ENCODE results near the gene SLC25A38. TPM values are rescaled to one million over a fixed set of nuclear protein-coding genes. Genes with fewer than 3 reads are reported as not detected.

The SLC25A38 gene
- total and polyA plus RNA-seq, 4 donors, result 18.0 to 31.2 (median 22.1) TPM

DNA sequence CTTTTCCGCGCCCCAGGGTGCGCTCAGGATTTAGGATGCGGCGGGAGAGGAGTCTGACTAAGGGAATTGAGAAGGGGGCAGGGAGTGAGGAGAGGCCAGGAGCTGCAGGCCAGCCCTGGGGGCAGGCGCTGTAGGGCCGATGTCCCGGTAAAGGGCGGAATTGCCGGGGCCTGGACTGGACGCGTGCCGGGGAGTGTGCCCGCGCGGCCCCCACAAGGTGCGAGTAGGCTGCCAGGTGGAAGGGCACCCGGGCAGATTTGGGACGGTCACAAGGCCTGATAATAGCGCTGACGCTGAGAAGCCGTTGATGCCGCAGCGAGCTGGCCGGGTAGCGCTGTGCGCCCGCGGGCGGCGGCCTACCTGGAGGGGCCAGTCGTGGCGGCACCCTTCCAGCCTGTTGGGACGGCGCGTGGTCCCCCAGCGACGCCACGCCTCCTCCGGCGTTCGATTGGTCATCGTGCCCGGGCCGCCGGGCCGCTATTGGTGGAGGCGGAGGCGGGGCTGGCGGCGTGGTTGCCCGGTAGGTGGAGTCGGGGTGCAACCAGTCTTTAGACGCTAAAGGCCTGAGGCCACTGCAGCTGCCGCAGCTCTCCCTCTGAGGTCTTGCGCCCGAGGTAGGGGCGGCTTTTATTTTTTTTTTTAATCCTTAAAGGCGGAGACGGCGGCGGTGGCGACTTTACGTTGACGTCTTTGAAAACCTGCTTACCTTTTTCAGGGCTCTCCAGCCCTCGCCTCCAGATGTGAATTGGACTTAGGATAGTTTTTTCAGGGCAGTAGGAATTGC lies 903 bp downstream of the SLC25A38 start:
- H3K27ac ChIP-seq (ENCODE audit: low read depth in 1 of 2, low read length in 2 of 2), result peak overlapping the region; percentile 84 to 95
- peak; percentile 98 for DNase-seq
- H3K9me3 ChIP-seq (ENCODE audit: control insufficient read depth, low read length), result no peaks in the 10 kb centered on the region
- peak overlapping the region; percentile 42 to 85 for H3K4me3 ChIP-seq (ENCODE audit: low read length in 2 of 2)
- peak; percentile 97 for ATAC-seq (ENCODE audit: low FRiP score)
- H3K27me3 ChIP-seq (ENCODE audit: control insufficient read depth in 1 of 2, insufficient read depth in 2 of 2, low read length in 1 of 2), result no peaks in the 10 kb centered on the region
- H3K4me1 ChIP-seq (ENCODE audit: control insufficient read depth in 1 of 2, insufficient read depth in 2 of 2, low read length in 2 of 2), result peaks cover 0 to 3% of the 10 kb centered on the region in 2 donors
- intact Hi-C loops (cut with DNase I), result loop anchor here (2.0 to 10.0 kb wide), 4 partner anchors 23 to 279 kb away; partner anchors contain the start of genes GORASP1 (in 2 of the 2), TTC21A (in 2 of the 2) and RPSA (in 1 of the 2)
- H3K36me3 ChIP-seq (ENCODE audit: control insufficient read depth in 1 of 2, insufficient read depth in 2 of 2, low read length in 1 of 2), result no peaks in the 10 kb centered on the region
- WGBS, 2 donors, result 0 to 1% methylated on average over 61 to 66 of the region's 66 CpGs

GRCh38 chr3:39384665-39385000 lies 1.5 kb downstream of the SLC25A38 start:
- DNase-seq (no peak), ATAC-seq (ENCODE audit: low FRiP score) (no peak)
- WGBS, 2 donors, result 68 to 73% methylated on average over 14 of the region's 14 CpGs
- H3K9me3 ChIP-seq (ENCODE audit: control insufficient read depth, low read length), result no peaks in the 10 kb centered on the region
- peak overlapping the region in 1 of 2 donors; percentile 20 for H3K27ac ChIP-seq (ENCODE audit: low read depth in 1 of 2, low read length in 2 of 2)
- H3K36me3 ChIP-seq (ENCODE audit: control insufficient read depth in 1 of 2, insufficient read depth in 2 of 2, low read length in 1 of 2), result no peaks in the 10 kb centered on the region
- peaks cover 0 to 3% of the 10 kb centered on the region in 2 donors for H3K4me1 ChIP-seq (ENCODE audit: control insufficient read depth in 1 of 2, insufficient read depth in 2 of 2, low read length in 2 of 2)
- peak overlapping the region; percentile 33 to 42 for H3K4me3 ChIP-seq (ENCODE audit: low read length in 2 of 2)
- intact Hi-C loops (cut with DNase I), result loop anchor here (2.0 to 10.0 kb wide), 4 partner anchors 22 to 280 kb away; partner anchors contain the start of genes GORASP1 (in 2 of the 2), TTC21A (in 2 of the 2) and RPSA (in 1 of the 2)
- H3K27me3 ChIP-seq (ENCODE audit: control insufficient read depth in 1 of 2, insufficient read depth in 2 of 2, low read length in 1 of 2), result no peaks in the 10 kb centered on the region

DNA sequence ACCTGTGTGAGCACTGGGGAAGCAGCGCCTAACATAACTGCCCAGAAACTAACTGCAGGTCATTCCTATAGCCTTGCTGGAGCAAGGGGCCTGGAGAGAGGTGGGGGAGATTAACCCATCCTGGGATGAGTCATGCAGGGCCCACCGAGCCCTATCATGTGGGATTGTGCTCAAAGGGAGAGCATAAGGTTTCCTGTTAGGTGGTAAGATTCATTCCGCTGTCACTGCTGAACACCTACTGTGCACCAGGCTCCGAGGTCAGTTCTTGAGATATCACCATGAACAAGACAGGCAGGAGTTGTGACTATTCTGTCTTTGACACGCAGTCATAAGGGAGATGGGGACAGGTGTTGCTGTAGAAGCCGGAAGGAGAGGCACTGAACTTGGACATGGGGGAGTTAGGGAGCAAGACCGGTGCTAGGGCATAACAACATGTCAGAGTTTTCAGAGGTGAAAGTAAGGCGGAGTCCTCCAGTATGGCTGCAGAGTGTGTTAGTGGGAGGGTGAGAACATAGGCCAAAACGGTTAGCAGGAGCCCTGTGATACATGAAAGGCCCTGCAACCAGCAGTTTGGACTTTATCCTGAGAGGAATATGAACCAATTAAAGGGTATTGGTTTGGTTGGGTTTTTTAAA lies 2.4 kb downstream of the SLC25A38 start:
- 75 to 79% methylated on average over 9 of the region's 9 CpGs for WGBS, 2 donors
- H3K4me3 ChIP-seq (ENCODE audit: low read length in 2 of 2), result no peak overlapping the region
- ATAC-seq (ENCODE audit: low FRiP score), result no peak
- H3K27me3 ChIP-seq (ENCODE audit: control insufficient read depth in 1 of 2, insufficient read depth in 2 of 2, low read length in 1 of 2), result no peaks in the 10 kb centered on the region
- H3K27ac ChIP-seq (ENCODE audit: low read depth in 1 of 2, low read length in 2 of 2), result no peak overlapping the region
- no peak for DNase-seq
- H3K4me1 ChIP-seq (ENCODE audit: control insufficient read depth in 1 of 2, insufficient read depth in 2 of 2, low read length in 2 of 2), result peaks cover 0 to 3% of the 10 kb centered on the region in 2 donors
- intact Hi-C loops (cut with DNase I), result loop anchor here (2.0 to 10.0 kb wide), 3 partner anchors 21 to 281 kb away; partner anchors contain the start of genes GORASP1 (in 1 of the 2), RPSA (in 1 of the 2) and TTC21A (in 1 of the 2)
- no peaks in the 10 kb centered on the region for H3K9me3 ChIP-seq (ENCODE audit: control insufficient read depth, low read length)
- H3K36me3 ChIP-seq (ENCODE audit: control insufficient read depth in 1 of 2, insufficient read depth in 2 of 2, low read length in 1 of 2), result peaks cover 0 to 3% of the 10 kb centered on the region in 2 donors

GRCh38 chr3:39386318-39386717 lies 3.1 kb downstream of the SLC25A38 start:
- Histone ChIP-seq H3K36me3 (ENCODE audit: control insufficient read depth in 1 of 2, insufficient read depth in 2 of 2, low read length in 1 of 2) (peaks cover under 1 to 4% of the 10 kb centered on the region in 2 donors), H3K4me1 (ENCODE audit: control insufficient read depth in 1 of 2, insufficient read depth in 2 of 2, low read length in 2 of 2) (peaks cover 0 to 3% of the 10 kb centered on the region in 2 donors), H3K9me3 (ENCODE audit: control insufficient read depth, low read length) (no peaks in the 10 kb centered on the region), H3K27me3 (ENCODE audit: control insufficient read depth in 1 of 2, insufficient read depth in 2 of 2, low read length in 1 of 2) (no peaks in the 10 kb centered on the region), H3K4me3 (ENCODE audit: low read length in 2 of 2) (no peak overlapping the region), H3K27ac (ENCODE audit: low read depth in 1 of 2, low read length in 2 of 2) (no peak overlapping the region)
- 73 to 76% methylated on average over 5 of the region's 5 CpGs for whole genome bisulfite sequencing, 2 donors
- intact Hi-C loops (cut with DNase I), result loop anchor here in 1 of 2 donors (10.0 kb wide), 2 partner anchors 202 to 282 kb away; partner anchors contain the start of genes GORASP1 and TTC21A
- ATAC-seq (ENCODE audit: low FRiP score), result no peak
- DNase-seq, result no peak

DNA sequence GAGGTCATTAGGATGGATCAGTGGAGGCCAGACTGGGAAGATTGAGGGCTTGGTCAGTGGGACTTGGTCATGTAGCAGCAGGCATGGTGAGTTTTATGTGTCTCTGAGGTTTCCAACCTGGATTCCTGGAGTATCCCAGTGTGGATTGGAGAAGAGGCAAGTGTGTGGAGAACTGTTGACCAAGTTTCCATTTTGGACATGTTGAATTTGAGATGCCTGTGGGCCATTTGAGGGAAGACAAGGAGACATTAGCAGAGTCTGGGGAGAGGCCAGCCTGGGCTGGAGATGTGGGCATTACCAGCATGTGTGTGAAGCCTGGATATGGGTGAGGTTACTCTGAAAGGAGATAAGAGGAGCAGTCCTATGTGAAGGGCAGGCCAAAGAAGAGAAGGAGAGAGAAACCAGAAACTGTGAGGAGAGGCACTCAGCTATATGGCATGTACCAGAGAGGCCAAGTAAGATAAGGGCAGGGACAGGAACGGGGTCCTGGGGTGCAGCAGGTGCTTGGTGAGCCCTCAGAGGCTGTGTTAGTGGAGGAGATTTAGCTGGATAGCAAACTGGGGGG lies 4.3 kb downstream of the SLC25A38 start:
- intact Hi-C loops (cut with DNase I), result loop anchor here in 1 of 2 donors (10.0 kb wide), 2 partner anchors 203 to 283 kb away; partner anchors contain the start of genes GORASP1 and TTC21A
- WGBS, 2 donors, result 74 to 80% methylated on average over 1 of the region's 1 CpG

DNA sequence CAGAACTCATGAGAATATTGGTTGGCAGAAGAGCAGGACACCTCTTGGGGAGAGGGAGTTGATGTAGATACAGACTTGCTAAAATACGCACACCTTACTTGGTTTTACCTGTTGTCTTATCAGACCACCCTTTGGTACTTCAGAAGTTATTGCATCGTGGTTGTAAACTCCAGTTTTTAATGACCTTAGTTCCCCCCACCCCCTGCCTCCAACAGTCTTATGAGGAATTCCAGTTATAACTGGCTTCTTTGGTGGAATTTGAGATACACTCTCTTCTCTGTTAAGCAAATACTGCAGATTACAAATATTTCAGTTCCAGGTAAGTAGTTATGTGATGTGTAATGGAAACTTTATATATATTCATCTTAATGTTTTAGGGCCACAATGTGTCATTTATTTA lies 5.0 kb downstream of the SLC25A38 start:
- Histone ChIP-seq H3K27me3 (ENCODE audit: control insufficient read depth in 1 of 2, insufficient read depth in 2 of 2, low read length in 1 of 2) (no peaks in the 10 kb centered on the region), H3K4me3 (ENCODE audit: low read length in 2 of 2) (no peak overlapping the region), H3K27ac (ENCODE audit: low read depth in 1 of 2, low read length in 2 of 2) (no peak overlapping the region), H3K4me1 (ENCODE audit: control insufficient read depth in 1 of 2, insufficient read depth in 2 of 2, low read length in 2 of 2) (peaks cover 0 to 3% of the 10 kb centered on the region in 2 donors), H3K36me3 (ENCODE audit: control insufficient read depth in 1 of 2, insufficient read depth in 2 of 2, low read length in 1 of 2) (peaks cover 7 to 13% of the 10 kb centered on the region in 2 donors), H3K9me3 (ENCODE audit: control insufficient read depth, low read length) (no peaks in the 10 kb centered on the region)
- 83 to 88% methylated on average over 2 of the region's 2 CpGs for whole genome bisulfite sequencing, 2 donors
- intact Hi-C loops (cut with DNase I), result loop anchor here in 1 of 2 donors (10.0 kb wide), 2 partner anchors 203 to 283 kb away; partner anchors contain the start of genes GORASP1 and TTC21A
- DNase-seq (no peak), ATAC-seq (ENCODE audit: low FRiP score) (no peak)

More for the DNA sequence above, 4.3 kb downstream of the SLC25A38 start:
- Histone ChIP-seq H3K27ac (ENCODE audit: low read depth in 1 of 2, low read length in 2 of 2) (no peak overlapping the region), H3K27me3 (ENCODE audit: control insufficient read depth in 1 of 2, insufficient read depth in 2 of 2, low read length in 1 of 2) (no peaks in the 10 kb centered on the region), H3K4me1 (ENCODE audit: control insufficient read depth in 1 of 2, insufficient read depth in 2 of 2, low read length in 2 of 2) (peaks cover 0 to 3% of the 10 kb centered on the region in 2 donors), H3K4me3 (ENCODE audit: low read length in 2 of 2) (no peak overlapping the region), H3K36me3 (ENCODE audit: control insufficient read depth in 1 of 2, insufficient read depth in 2 of 2, low read length in 1 of 2) (peaks cover 4 to 13% of the 10 kb centered on the region in 2 donors), H3K9me3 (ENCODE audit: control insufficient read depth, low read length) (no peaks in the 10 kb centered on the region)
- DNase-seq, result no peak
- no peak for ATAC-seq (ENCODE audit: low FRiP score)

DNA sequence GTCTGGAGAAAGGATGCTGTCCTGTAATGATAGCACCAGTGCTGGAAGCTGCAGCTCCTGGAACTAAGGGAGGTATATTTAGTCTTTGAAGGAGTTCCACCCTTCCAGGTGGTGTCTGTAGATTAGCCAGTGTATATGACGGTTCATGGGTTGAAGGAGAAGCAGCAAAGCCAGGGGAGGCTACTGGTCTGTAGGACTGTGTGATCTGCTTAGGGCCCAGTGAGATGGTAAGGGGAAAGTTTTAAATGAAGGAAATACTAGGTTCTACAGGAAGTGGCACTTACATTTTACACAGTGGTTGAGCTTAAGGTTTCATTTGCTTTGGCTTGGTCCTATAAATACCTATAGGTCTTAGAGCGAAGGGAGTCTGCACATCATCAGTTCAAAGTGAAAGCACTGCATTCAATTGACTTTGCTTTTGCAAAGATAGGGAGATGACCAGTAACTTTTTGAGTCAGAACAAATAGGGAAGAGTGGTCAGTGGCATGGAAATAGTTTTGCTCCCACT lies 5.6 kb downstream of the SLC25A38 start:
- intact Hi-C loops (cut with DNase I), result loop anchor here in 1 of 2 donors (10.0 kb wide), 2 partner anchors 204 to 284 kb away; partner anchors contain the start of genes GORASP1 and TTC21A
- no peaks in the 10 kb centered on the region for H3K27me3 ChIP-seq (ENCODE audit: control insufficient read depth in 1 of 2, insufficient read depth in 2 of 2, low read length in 1 of 2)

DNA sequence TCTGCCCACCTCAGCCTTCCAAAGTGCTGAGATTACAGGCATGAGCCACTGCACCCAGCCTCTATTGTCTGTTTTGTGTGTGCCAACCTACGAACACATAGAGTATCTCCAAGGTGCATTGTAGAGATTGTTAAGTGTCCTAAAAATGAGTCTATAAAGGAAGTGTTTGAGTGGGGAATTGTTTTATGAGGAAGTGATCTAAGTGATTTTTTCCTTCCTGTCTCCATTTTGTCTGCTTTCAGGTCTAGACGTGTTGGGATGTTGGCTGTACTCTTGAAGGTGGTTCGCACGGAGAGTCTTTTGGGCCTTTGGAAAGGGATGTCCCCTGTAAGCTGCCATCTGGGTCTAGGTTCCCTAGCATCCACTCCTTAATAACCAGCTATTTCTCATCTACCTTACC lies 7.0 kb downstream of the SLC25A38 start:
- Histone ChIP-seq H3K27me3 (ENCODE audit: control insufficient read depth in 1 of 2, insufficient read depth in 2 of 2, low read length in 1 of 2) (no peaks in the 10 kb centered on the region), H3K4me3 (ENCODE audit: low read length in 2 of 2) (no peak overlapping the region), H3K36me3 (ENCODE audit: control insufficient read depth in 1 of 2, insufficient read depth in 2 of 2, low read length in 1 of 2) (peaks cover 7 to 17% of the 10 kb centered on the region in 2 donors), H3K27ac (ENCODE audit: low read depth in 1 of 2, low read length in 2 of 2) (no peak overlapping the region), H3K4me1 (ENCODE audit: control insufficient read depth in 1 of 2, insufficient read depth in 2 of 2, low read length in 2 of 2) (peaks cover 0 to 3% of the 10 kb centered on the region in 2 donors), H3K9me3 (ENCODE audit: control insufficient read depth, low read length) (no peaks in the 10 kb centered on the region)
- 92 to 94% methylated on average over 4 of the region's 4 CpGs for WGBS, 2 donors
- intact Hi-C loops (cut with DNase I), result no loop called here
- DNase-seq, result no peak
- no peak for ATAC-seq (ENCODE audit: low FRiP score)

More for the DNA sequence above, 5.6 kb downstream of the SLC25A38 start:
- H3K4me1 ChIP-seq (ENCODE audit: control insufficient read depth in 1 of 2, insufficient read depth in 2 of 2, low read length in 2 of 2), result peaks cover 0 to 3% of the 10 kb centered on the region in 2 donors
- no peak for ATAC-seq (ENCODE audit: low FRiP score)
- no peak overlapping the region for H3K4me3 ChIP-seq (ENCODE audit: low read length in 2 of 2)
- 81 to 83% methylated on average over 2 of the region's 2 CpGs for WGBS, 2 donors
- H3K36me3 ChIP-seq (ENCODE audit: control insufficient read depth in 1 of 2, insufficient read depth in 2 of 2, low read length in 1 of 2), result peaks cover 7 to 13% of the 10 kb centered on the region in 2 donors
- H3K9me3 ChIP-seq (ENCODE audit: control insufficient read depth, low read length), result no peaks in the 10 kb centered on the region
- H3K27ac ChIP-seq (ENCODE audit: low read depth in 1 of 2, low read length in 2 of 2), result no peak overlapping the region
- no peak for DNase-seq
